GM12892 (cell line): ENCODE measurements around the gene RAB25.

Experiments used
- POLR2A ChIP-seq: IDR thresholded peaks from 2 replicates; pipeline ENCODE4 v1.6.1; 2011; ENCODE audit warnings: low read depth, low read length, control low read depth
- POLR2AphosphoS5 ChIP-seq: IDR thresholded peaks from 2 replicates; pipeline ENCODE4 v1.6.1; 2011; ENCODE audit warnings: low read depth, low read length, control low read depth

GRCh38 chr1:156020293-156021092 lies 40.5 kb upstream of the RAB25 start, which contains the start of gene SSR2:
- TF ChIP-seq POLR2AphosphoS5 (peak; percentile 88), POLR2A (peak; percentile 88; the same call in 1 of the 2 replicates)
